Activated naive CD4-positive, alpha-beta T cell treated with anti-CD3 and anti-CD28 coated beads, Interleukin-2, amount 50 U/mL, for 24 hours (primary cell): ENCODE measurements around the gene CDC7.
"Not testable (repeated sequence)": the region's sequence is repeated elsewhere in the genome, so short reads cannot be mapped to it uniquely, and the experiment has no call there.

Source experiments
- H3K27ac Mint-ChIP-seq: one replicate; pipeline ENCODE4 v1.8.0; 2021; ENCODE audit warnings: mild to moderate bottlenecking, mixed read lengths
- H3K27me3 Mint-ChIP-seq: one replicate; pipeline ENCODE4 v1.8.0; 2021; ENCODE audit warnings: mixed read lengths
- H3K36me3 Mint-ChIP-seq: one replicate; pipeline ENCODE4 v1.8.0; 2021; ENCODE audit warnings: mixed read lengths
- H3K4me1 Mint-ChIP-seq: one replicate; pipeline ENCODE4 v1.8.0; 2021; ENCODE audit warnings: mixed read lengths
- H3K4me3 Mint-ChIP-seq: one replicate; pipeline ENCODE4 v1.8.0; 2021; ENCODE audit warnings: mild to moderate bottlenecking, mixed read lengths
- H3K9me3 Mint-ChIP-seq: one replicate; pipeline ENCODE4 v1.8.0; 2021; ENCODE audit warnings: mixed read lengths

Gene CDC7

DNA sequence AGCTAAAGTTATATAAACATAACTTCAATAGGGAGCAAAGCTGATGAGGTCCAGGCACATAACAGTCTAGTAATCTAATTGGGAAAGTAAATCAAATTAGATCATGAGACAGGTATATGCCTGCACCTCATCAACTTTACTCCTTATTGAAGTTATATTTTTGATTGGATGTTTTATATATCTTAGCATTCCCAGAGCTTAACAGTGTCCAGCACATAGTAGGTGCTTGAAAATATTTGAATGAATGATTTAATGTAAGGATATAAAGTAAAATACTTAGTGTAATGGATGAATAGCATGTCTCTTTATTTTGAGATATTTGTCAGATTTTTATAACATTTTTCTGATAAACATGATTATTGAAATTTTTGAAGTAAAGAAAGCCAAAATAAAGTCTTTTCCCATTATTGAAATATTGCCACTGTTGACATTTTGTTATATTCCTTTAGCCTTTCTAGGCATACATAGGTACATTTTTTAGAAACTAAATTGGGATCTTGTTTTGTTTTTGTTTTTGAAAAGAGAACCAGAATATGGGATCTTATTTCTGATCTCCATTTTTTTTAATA lies 2.8 kb downstream of the CDC7 start:
- Mint-ChIP-seq H3K4me1 (peaks cover 14% of the 10 kb centered on the region), H3K9me3 (no peaks in the 10 kb centered on the region), H3K4me3 (no peak overlapping the region), H3K36me3 (no peaks in the 10 kb centered on the region), H3K27ac (no peak overlapping the region), H3K27me3 (no peaks in the 10 kb centered on the region)

GRCh38 chr1:91503975-91504530 lies 3.4 kb downstream of the CDC7 start:
- no peak overlapping the region for H3K4me3 Mint-ChIP-seq
- no peaks in the 10 kb centered on the region for H3K9me3 Mint-ChIP-seq
- no peaks in the 10 kb centered on the region for H3K36me3 Mint-ChIP-seq
- H3K27me3 Mint-ChIP-seq = no peaks in the 10 kb centered on the region
- H3K4me1 Mint-ChIP-seq = peaks cover 14% of the 10 kb centered on the region
- no peak overlapping the region for H3K27ac Mint-ChIP-seq

GRCh38 chr1:91505086-91505485 lies 4.4 kb downstream of the CDC7 start:
- H3K9me3 Mint-ChIP-seq = no peaks in the 10 kb centered on the region
- H3K27me3 Mint-ChIP-seq = no peaks in the 10 kb centered on the region
- H3K4me3 Mint-ChIP-seq = no peak overlapping the region
- H3K4me1 Mint-ChIP-seq = peaks cover 14% of the 10 kb centered on the region
- peaks cover 3% of the 10 kb centered on the region for H3K36me3 Mint-ChIP-seq
- no peak overlapping the region for H3K27ac Mint-ChIP-seq

DNA sequence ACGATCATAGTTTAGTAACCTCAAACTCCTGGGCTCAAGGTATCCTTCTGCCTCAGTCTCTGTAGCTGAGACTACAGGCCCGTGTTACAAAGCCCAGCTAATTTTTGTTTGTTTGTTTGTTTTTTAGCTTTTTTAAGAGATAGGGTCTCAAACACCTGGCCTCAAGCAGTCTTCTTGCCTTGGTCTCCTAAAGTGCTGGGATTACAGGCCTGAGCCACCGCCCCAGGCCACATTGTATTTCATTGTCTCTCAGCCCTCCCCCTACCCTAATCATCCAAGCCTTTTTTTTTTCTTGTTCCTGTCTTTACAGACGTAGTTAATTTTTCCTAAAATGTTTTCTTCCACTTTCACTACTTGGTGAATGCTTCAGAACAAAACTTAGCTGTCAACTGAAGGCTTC lies 5.4 kb downstream of the CDC7 start:
- Mint-ChIP-seq H3K4me1 (peaks cover 14% of the 10 kb centered on the region), H3K27ac (no peak overlapping the region), H3K36me3 (peaks cover 8% of the 10 kb centered on the region), H3K4me3 (no peak overlapping the region), H3K27me3 (no peaks in the 10 kb centered on the region), H3K9me3 (no peaks in the 10 kb centered on the region)

DNA sequence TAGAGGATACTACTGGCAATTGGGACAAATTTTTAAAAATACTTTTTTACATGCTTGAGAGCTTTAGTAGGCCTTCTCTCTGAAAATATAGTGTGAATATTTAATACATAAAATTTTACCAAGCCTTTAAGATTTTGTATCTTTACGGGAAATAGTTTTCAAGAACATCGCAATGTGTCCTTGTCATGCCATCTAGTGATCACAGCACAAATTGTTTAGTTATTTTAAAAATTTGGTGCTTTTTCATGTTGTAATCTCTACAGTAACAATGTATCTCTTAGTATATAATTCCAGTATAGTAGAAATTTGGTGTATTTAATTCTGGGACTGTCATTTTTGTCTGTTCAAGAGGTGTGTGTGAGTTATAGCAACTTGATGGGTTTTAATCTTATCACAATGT lies 6.7 kb downstream of the CDC7 start:
- no peaks in the 10 kb centered on the region for H3K27me3 Mint-ChIP-seq
- no peaks in the 10 kb centered on the region for H3K9me3 Mint-ChIP-seq
- peaks cover 6% of the 10 kb centered on the region for H3K4me1 Mint-ChIP-seq
- no peak overlapping the region for H3K4me3 Mint-ChIP-seq
- no peak overlapping the region for H3K27ac Mint-ChIP-seq
- peaks cover 8% of the 10 kb centered on the region for H3K36me3 Mint-ChIP-seq

DNA sequence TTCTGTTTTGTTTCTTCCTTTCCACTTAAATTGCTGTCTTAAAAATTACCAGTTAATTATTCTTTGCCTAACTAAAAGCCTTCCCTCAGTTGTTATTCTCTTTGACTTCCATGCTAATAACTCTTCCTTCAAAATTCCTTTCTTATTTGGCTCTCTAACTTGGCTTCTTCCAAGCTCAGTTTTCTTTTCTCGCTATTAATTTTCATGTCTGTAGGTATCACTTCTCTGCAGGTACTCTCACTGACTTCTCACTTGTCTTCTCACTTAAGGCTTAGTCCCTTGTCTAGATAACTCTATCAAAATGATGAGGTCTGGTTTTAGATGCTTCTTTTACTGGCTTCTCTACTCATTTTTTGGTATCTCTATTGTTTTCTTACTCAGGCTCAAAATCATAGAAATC lies 10.1 kb downstream of the CDC7 start:
- no peak overlapping the region for H3K4me3 Mint-ChIP-seq
- H3K27ac Mint-ChIP-seq = no peak overlapping the region
- no peaks in the 10 kb centered on the region for H3K9me3 Mint-ChIP-seq
- H3K27me3 Mint-ChIP-seq = no peaks in the 10 kb centered on the region
- no peaks in the 10 kb centered on the region for H3K4me1 Mint-ChIP-seq
- peaks cover 13% of the 10 kb centered on the region for H3K36me3 Mint-ChIP-seq

GRCh38 chr1:91511386-91511785 lies 10.7 kb downstream of the CDC7 start:
- H3K4me3 Mint-ChIP-seq = no peak overlapping the region
- H3K4me1 Mint-ChIP-seq = no peaks in the 10 kb centered on the region
- H3K36me3 Mint-ChIP-seq = peaks cover 13% of the 10 kb centered on the region
- H3K9me3 Mint-ChIP-seq = no peaks in the 10 kb centered on the region
- no peaks in the 10 kb centered on the region for H3K27me3 Mint-ChIP-seq
- H3K27ac Mint-ChIP-seq = no peak overlapping the region

DNA sequence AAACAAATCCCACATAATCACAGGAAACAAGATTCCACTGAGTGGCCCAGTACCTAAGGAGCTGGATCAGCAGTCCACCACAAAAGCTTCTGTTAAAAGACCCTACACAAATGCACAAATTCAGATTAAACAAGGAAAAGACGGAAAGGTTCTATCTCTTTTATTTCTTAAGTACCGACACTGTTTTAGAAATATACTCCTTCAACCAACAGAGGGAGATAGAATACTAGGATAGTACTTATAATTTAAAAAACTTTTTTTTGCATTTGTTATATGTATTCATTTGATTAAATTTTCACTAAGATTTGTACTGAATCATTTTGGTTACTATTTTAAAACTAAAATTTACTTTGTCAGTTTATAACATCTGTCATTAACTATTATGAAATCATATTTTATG lies 12.5 kb downstream of the CDC7 start:
- Mint-ChIP-seq H3K9me3 (no peaks in the 10 kb centered on the region), H3K27ac (no peak overlapping the region), H3K4me1 (no peaks in the 10 kb centered on the region), H3K4me3 (no peak overlapping the region), H3K36me3 (peaks cover 13% of the 10 kb centered on the region), H3K27me3 (no peaks in the 10 kb centered on the region)

- Mint-ChIP-seq H3K27me3 (no peaks in the 10 kb centered on the region), H3K4me3 (no peak overlapping the region), H3K9me3 (no peaks in the 10 kb centered on the region), H3K27ac (no peak overlapping the region), H3K36me3 (peaks cover 16% of the 10 kb centered on the region), H3K4me1 (no peaks in the 10 kb centered on the region)
These were observed 13.1 kb downstream of the CDC7 start for GRCh38 chr1:91513706-91514105.

- H3K27ac Mint-ChIP-seq = no peak overlapping the region
- no peaks in the 10 kb centered on the region for H3K27me3 Mint-ChIP-seq
- peaks cover 6% of the 10 kb centered on the region for H3K4me1 Mint-ChIP-seq
- no peaks in the 10 kb centered on the region for H3K9me3 Mint-ChIP-seq
- H3K36me3 Mint-ChIP-seq = peaks cover 7% of the 10 kb centered on the region
- no peak overlapping the region for H3K4me3 Mint-ChIP-seq
These were observed 15.3 kb downstream of the CDC7 start for GRCh38 chr1:91515994-91516393.

DNA sequence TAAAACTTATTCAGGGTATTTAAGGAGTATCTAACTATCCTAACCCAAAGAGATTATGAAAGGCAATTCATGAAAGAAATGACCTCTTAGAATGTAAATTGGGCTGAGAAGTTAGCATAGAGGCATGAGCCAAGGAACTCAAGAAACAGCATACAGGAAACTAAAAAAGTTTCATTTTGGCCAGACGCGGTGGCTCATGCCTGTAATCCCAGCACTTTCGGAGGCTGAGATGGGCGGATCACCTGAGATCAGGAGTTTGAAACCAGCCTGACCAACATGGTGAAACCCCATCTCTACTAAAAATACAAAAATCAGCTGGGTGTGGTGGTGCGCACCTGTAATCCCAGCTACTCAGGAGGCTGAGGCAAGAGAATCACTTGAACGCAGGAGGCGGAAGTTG lies 16.0 kb downstream of the CDC7 start:
- peaks cover 12% of the 10 kb centered on the region for H3K4me1 Mint-ChIP-seq
- H3K36me3 Mint-ChIP-seq, H3K9me3 Mint-ChIP-seq, H3K27me3 Mint-ChIP-seq, H3K27ac Mint-ChIP-seq, H3K4me3 Mint-ChIP-seq: not testable (repeated sequence)

DNA sequence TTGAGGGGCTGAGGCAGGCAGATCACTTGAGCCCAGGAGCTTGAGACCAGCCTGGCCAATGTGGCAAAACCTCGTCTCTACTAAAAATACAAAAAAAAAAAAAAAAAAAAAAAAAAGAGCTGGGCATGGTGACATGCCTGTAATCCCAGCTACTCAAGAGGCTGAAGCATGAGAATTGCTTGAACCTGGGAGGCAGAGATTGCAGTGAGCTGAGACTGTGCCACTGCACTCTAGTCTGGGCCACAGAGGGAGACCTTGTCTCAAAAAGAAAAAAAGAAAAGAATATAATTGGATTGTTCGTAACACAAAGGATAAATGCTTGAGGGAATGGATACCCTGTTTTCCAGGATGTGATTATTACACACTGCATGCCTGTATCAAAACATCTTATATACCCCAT lies 18.5 kb downstream of the CDC7 start:
- H3K27ac Mint-ChIP-seq, H3K27me3 Mint-ChIP-seq, H3K4me3 Mint-ChIP-seq, H3K9me3 Mint-ChIP-seq, H3K36me3 Mint-ChIP-seq: not testable (repeated sequence)
- peaks cover 28% of the 10 kb centered on the region for H3K4me1 Mint-ChIP-seq

DNA sequence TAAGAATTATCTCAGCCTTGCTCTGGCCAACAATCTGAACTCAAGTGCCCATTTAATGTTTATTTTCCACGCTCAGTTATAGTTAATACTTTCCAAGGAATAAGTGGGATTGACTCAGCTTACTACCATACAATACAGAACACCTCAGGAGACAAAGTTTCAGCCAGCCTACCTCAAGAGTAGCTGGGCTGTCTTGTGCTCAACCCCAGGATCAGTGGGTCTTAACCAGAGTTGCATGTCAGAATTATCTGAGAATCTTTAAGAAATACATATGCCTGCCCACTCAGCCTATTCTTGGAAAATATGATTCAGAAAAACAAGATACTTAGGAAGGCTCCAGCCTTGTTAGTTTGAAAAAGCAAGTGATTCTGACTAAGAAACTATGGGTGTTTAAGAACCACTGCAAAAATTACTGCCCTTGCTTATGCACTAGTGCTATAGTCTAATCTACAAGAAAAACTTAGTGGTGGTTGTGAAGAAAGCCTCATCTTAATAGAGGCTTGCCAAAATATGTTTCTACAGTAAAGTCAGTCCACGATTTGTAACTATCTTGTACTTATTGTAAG lies 20.4 kb downstream of the CDC7 start:
- H3K9me3 Mint-ChIP-seq = no peaks in the 10 kb centered on the region
- H3K36me3 Mint-ChIP-seq = peaks cover 3% of the 10 kb centered on the region
- peaks cover 28% of the 10 kb centered on the region for H3K4me1 Mint-ChIP-seq
- H3K27me3 Mint-ChIP-seq = no peaks in the 10 kb centered on the region
- H3K4me3 Mint-ChIP-seq = no peak overlapping the region
- no peak overlapping the region for H3K27ac Mint-ChIP-seq

DNA sequence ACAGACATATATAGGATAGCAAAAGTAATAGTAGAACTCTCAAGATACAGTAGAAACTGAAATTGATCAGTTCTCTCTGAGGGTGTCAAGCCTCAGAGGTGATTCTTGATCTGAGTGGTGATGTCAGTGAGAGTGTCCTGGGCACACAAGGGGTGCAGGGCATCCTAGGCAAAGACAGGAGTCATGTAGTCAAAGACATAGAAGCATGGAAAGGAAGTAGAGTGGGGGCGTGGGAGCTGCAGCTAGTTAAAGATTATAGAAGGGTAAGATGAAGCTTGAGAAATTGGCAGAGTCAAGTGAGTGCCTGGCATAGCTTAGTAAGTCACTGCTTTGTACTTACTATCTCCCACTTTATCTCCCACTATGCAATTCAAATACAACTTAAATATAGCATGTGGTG lies 22.8 kb downstream of the CDC7 start:
- Mint-ChIP-seq H3K36me3 (peaks cover under 1% of the 10 kb centered on the region), H3K4me3 (no peak overlapping the region), H3K27ac (no peak overlapping the region), H3K4me1 (peaks cover 28% of the 10 kb centered on the region), H3K9me3 (no peaks in the 10 kb centered on the region), H3K27me3 (no peaks in the 10 kb centered on the region)

DNA sequence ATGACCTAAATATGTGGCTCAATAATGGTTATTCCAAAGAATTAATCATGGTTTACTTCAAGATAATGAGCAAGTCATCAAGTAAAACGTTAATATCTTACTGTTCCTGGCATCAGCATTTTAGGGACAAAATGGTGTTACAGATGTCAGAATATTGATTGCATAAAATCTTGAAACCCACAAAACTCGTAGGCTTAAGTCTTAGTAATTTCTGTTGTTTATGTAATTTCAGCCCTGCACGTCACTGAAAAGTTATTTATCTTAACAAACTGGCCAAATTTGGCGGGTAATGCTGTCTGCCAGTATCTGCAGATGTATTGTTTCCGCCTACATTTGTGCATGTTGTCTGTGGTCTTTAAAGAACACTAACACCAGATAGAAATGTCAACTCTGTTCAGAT lies 25.8 kb downstream of the CDC7 start:
- no peaks in the 10 kb centered on the region for H3K36me3 Mint-ChIP-seq
- H3K4me1 Mint-ChIP-seq = peaks cover 24% of the 10 kb centered on the region
- no peak overlapping the region for H3K27ac Mint-ChIP-seq
- H3K9me3 Mint-ChIP-seq = no peaks in the 10 kb centered on the region
- no peaks in the 10 kb centered on the region for H3K27me3 Mint-ChIP-seq
- no peak overlapping the region for H3K4me3 Mint-ChIP-seq

- H3K27me3 Mint-ChIP-seq = no peaks in the 10 kb centered on the region
- H3K9me3 Mint-ChIP-seq = no peaks in the 10 kb centered on the region
- no peak overlapping the region for H3K4me3 Mint-ChIP-seq
- no peak overlapping the region for H3K27ac Mint-ChIP-seq
- H3K4me1 Mint-ChIP-seq = peaks cover 24% of the 10 kb centered on the region
- H3K36me3 Mint-ChIP-seq = no peaks in the 10 kb centered on the region
These were observed 26.7 kb downstream of the CDC7 start for GRCh38 chr1:91527266-91527765.

DNA sequence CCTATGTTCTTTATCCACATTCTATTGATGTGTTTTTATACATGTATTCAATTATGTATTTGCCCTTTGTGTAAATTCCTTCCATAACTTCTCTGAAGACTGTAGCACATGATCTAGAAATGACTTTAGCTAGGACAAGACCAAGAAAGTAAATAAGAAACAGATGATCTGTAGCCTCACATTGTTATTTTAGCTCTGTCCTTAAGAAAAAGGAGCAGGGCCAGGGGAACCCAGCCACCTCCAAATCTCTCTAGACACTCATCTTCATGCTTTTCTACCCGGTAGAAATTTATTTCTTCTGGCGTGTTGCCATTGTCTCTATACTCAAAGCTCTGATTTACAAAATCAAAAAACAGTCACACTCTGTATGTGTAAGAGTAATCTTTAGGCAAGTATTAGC lies 27.1 kb downstream of the CDC7 start:
- Mint-ChIP-seq H3K4me1 (peaks cover 23% of the 10 kb centered on the region), H3K4me3 (no peak overlapping the region), H3K9me3 (no peaks in the 10 kb centered on the region), H3K27me3 (no peaks in the 10 kb centered on the region), H3K36me3 (no peaks in the 10 kb centered on the region), H3K27ac (no peak overlapping the region)
